Parathyroid adenoma (tissue), 2 donors: ENCODE results near the gene CAMKMT.

ENCODE experiments used
- H2AFZ ChIP-seq: fragments of 300-600 bp; sonication (generic); one replicate; pipeline ENCODE4 v1.7.0; 2017; ENCODE audit warnings: antibody characterized with exemption, mild to moderate bottlenecking
- H3K27ac ChIP-seq: fragments of 300-600 bp; sonication (generic); one replicate; pipeline ENCODE4 v1.7.0; 2017
- H3K27me3 ChIP-seq: fragments of 300-600 bp; sonication (generic); one replicate; pipeline ENCODE4 v1.7.0; 2017; ENCODE audit warnings: low read length; ENCODE audit not compliant: control insufficient read depth, insufficient read depth
- H3K36me3 ChIP-seq: fragments of 300-600 bp; sonication (generic); one replicate; pipeline ENCODE4 v1.7.0; 2017; ENCODE audit warnings: low read length; ENCODE audit not compliant: control insufficient read depth, insufficient read depth
- H3K4me1 ChIP-seq: fragments of 300-600 bp; sonication (generic); one replicate; pipeline ENCODE4 v1.7.0; 2017; ENCODE audit warnings: control low read depth
- H3K4me2 ChIP-seq: fragments of 300-600 bp; sonication (generic); one replicate; pipeline ENCODE4 v1.7.0; 2017; ENCODE audit warnings: low read length
- H3K4me3 ChIP-seq: fragments of 300-600 bp; sonication (generic); one replicate; pipeline ENCODE4 v1.7.0; 2017; ENCODE audit warnings: low read depth, low read length
- H3K79me2 ChIP-seq: fragments of 300-600 bp; sonication (generic); one replicate; pipeline ENCODE4 v1.7.0; 2017; ENCODE audit warnings: control low read depth
- H3K9ac ChIP-seq: fragments of 300-600 bp; sonication (generic); one replicate; pipeline ENCODE4 v1.7.0; 2017; ENCODE audit warnings: mild to moderate bottlenecking
- H3K9me3 ChIP-seq: fragments of 300-600 bp; sonication (generic); one replicate; pipeline ENCODE4 v1.7.0; 2017; ENCODE audit warnings: low read length; ENCODE audit not compliant: control insufficient read depth
- TF ChIP-seq, protein P1 (sequence below): fragments of 300-600 bp; sonication (generic); IDR thresholded peaks from one replicate; pipeline ENCODE4 v1.7.0; 2017; ENCODE audit warnings: antibody characterized with exemption, mild to moderate bottlenecking
- donor health status: primary hyperparathyroidism.

Gene CAMKMT

GRCh38 chr2:44819061-44819460 lies 457.3 kb downstream of the CAMKMT start:
- H2AFZ ChIP-seq, result no peak overlapping the region
- no peak overlapping the region for H3K4me3 ChIP-seq
- H3K27me3 ChIP-seq, result no peaks in the 10 kb centered on the region
- no peak overlapping the region for H3K9ac ChIP-seq
- H3K4me2 ChIP-seq, result no peak overlapping the region
- no peaks in the 10 kb centered on the region for H3K9me3 ChIP-seq
- no peak overlapping the region for H3K27ac ChIP-seq
- no peaks in the 10 kb centered on the region for H3K79me2 ChIP-seq
- no peaks in the 10 kb centered on the region for H3K36me3 ChIP-seq
- no peaks in the 10 kb centered on the region for H3K4me1 ChIP-seq
- TF ChIP-seq, protein P1, sequence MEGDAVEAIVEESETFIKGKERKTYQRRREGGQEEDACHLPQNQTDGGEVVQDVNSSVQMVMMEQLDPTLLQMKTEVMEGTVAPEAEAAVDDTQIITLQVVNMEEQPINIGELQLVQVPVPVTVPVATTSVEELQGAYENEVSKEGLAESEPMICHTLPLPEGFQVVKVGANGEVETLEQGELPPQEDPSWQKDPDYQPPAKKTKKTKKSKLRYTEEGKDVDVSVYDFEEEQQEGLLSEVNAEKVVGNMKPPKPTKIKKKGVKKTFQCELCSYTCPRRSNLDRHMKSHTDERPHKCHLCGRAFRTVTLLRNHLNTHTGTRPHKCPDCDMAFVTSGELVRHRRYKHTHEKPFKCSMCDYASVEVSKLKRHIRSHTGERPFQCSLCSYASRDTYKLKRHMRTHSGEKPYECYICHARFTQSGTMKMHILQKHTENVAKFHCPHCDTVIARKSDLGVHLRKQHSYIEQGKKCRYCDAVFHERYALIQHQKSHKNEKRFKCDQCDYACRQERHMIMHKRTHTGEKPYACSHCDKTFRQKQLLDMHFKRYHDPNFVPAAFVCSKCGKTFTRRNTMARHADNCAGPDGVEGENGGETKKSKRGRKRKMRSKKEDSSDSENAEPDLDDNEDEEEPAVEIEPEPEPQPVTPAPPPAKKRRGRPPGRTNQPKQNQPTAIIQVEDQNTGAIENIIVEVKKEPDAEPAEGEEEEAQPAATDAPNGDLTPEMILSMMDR, result no peak

GRCh38 chr2:44821500-44821899 lies 459.8 kb downstream of the CAMKMT start:
- TF ChIP-seq, protein P1, result no peak
- Histone ChIP-seq H3K27me3 (no peaks in the 10 kb centered on the region), H3K4me1 (no peaks in the 10 kb centered on the region), H2AFZ (no peak overlapping the region), H3K4me3 (no peak overlapping the region), H3K4me2 (no peak overlapping the region), H3K9me3 (no peaks in the 10 kb centered on the region), H3K9ac (no peak overlapping the region), H3K36me3 (no peaks in the 10 kb centered on the region), H3K27ac (no peak overlapping the region), H3K79me2 (no peaks in the 10 kb centered on the region)

DNA sequence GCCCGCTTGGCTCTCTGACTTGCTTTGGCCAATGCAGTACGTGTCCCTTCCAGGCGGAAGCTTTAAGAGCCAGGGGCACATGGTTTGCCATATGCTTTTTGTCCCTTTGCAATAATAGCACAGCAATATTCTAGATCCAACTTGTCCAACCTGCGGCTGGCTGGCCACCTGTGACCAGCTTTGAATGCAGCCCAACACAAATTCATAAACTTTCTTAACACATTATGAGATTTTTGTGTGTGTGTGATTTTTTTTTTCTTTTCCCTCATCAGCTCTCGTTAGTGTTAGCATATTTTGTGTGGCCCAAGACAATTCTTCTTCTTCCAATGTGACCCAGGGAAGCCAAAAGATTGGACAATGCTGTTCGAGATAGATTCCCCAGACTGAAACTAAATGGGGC lies 460.4 kb downstream of the CAMKMT start:
- Histone ChIP-seq H3K27me3 (no peaks in the 10 kb centered on the region), H3K4me1 (no peaks in the 10 kb centered on the region), H3K79me2 (no peaks in the 10 kb centered on the region), H2AFZ (no peak overlapping the region), H3K36me3 (no peaks in the 10 kb centered on the region), H3K4me2 (no peak overlapping the region), H3K9ac (no peak overlapping the region), H3K9me3 (no peaks in the 10 kb centered on the region), H3K4me3 (no peak overlapping the region), H3K27ac (no peak overlapping the region)
- TF ChIP-seq, protein P1, result no peak
